Measurements from ENCODE around the gene PARL. TPM values are rescaled to one million over a fixed set of nuclear protein-coding genes. Genes with fewer than 3 reads are reported as not detected.

The PARL gene
- total RNA-seq, 1 experiment from 2014 or later, result 69.7 TPM

DNA sequence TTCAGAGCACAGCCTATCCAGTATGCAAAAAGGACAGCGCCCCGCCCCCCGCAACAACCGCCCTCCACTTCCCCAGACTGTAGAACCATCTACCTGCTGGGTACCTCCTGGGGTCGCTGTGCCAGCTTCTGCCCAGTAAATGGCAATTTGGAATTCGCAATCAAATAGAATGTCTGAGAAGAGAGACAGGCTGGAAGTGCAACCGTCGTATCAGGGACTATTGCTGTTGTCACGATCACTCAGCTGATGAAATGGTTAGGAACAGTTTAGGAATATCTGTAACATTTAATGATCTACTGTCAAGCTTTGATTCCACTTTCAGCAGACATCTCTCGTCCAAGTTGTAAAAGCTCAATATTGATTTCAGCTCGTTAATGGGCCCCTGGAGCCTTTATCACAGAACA, 13.3 kb upstream of the PARL start:
- no peak for TF ChIP-seq SIN3A (IDR thresholded peaks at IDR 0.05; ENCODE audit: low read depth)
- TF ChIP-seq, protein P1, sequence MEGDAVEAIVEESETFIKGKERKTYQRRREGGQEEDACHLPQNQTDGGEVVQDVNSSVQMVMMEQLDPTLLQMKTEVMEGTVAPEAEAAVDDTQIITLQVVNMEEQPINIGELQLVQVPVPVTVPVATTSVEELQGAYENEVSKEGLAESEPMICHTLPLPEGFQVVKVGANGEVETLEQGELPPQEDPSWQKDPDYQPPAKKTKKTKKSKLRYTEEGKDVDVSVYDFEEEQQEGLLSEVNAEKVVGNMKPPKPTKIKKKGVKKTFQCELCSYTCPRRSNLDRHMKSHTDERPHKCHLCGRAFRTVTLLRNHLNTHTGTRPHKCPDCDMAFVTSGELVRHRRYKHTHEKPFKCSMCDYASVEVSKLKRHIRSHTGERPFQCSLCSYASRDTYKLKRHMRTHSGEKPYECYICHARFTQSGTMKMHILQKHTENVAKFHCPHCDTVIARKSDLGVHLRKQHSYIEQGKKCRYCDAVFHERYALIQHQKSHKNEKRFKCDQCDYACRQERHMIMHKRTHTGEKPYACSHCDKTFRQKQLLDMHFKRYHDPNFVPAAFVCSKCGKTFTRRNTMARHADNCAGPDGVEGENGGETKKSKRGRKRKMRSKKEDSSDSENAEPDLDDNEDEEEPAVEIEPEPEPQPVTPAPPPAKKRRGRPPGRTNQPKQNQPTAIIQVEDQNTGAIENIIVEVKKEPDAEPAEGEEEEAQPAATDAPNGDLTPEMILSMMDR (IDR thresholded peaks at IDR 0.05 in 2 of 3, conservative IDR thresholded peaks at IDR 0.05 in 1 of 3; ENCODE audit: borderline replicate concordance in 1 of 3, insufficient read depth in 1 of 3, low read depth in 2 of 3, low read length in 2 of 3), result peak in 1 of 3 experiments; percentile 27; a peak in 3 of 6 replicates
- ChIA-PET POLR2A (no interaction called here), RAD21 (ENCODE audit: low non-redundant PET in 1 of 2, low total read pairs in 2 of 2, uncharacterized antibody in 2 of 2, unreplicated experiment in 2 of 2) (no interaction called here), CTCF (interaction anchor here (1.2 to 3.3 kb wide), 3 partner anchors 23 to 391 kb away, joined by 3 to 21 read pairs (median 15); no protein-coding TSS in a partner anchor)
- Histone ChIP-seq H3K27me3 (ENCODE audit: insufficient read depth, low read length) (no peaks in the 10 kb centered on the region), H3K4me1 (ENCODE audit: control insufficient read depth in 1 of 2, insufficient read depth in 2 of 2, low read length in 2 of 2) (no peaks in the 10 kb centered on the region), H3K36me3 (ENCODE audit: control insufficient read depth in 1 of 2, insufficient read depth in 2 of 2, low read length in 2 of 2) (no peaks in the 10 kb centered on the region), H3K27ac (ENCODE audit: low read depth, low read length) (no peak overlapping the region), H4K20me1 (ENCODE audit: insufficient read depth) (no peaks in the 10 kb centered on the region), H3K9me2 (ENCODE audit: insufficient read depth) (no peaks in the 10 kb centered on the region), H3K4me3 (replicated peaks in 1 of 2; ENCODE audit: low read depth in 1 of 2, low read length in 2 of 2) (no peak overlapping the region), H3K9me3 (ENCODE audit: control insufficient read depth in 1 of 2, insufficient read depth in 1 of 2, low read depth in 1 of 2, low read length in 2 of 2) (no peaks in the 10 kb centered on the region; a peak in 1 of 4 replicates), H2AFZ (ENCODE audit: low read depth, low read length, poor library complexity, severe bottlenecking) (no peak overlapping the region), H3K9ac (ENCODE audit: low read length) (no peak overlapping the region), H3K79me2 (ENCODE audit: insufficient read depth, low read length) (no peaks in the 10 kb centered on the region), H3K4me2 (ENCODE audit: low read length) (no peak overlapping the region)
- DNase-seq (ENCODE audit: low read depth, low spot score) (no peak), ATAC-seq (no peak)
- no TSS peak for BruUV-seq (replicated peaks)
- intact Hi-C loops (cut with micrococcal nuclease), result loop anchor here (5.0 kb wide), 2 partner anchors 234 to 644 kb away; no protein-coding TSS in a partner anchor

- no peak overlapping the region for H2AFZ ChIP-seq (ENCODE audit: low read depth, low read length, poor library complexity, severe bottlenecking)
- no peak overlapping the region for H3K4me3 ChIP-seq (replicated peaks in 1 of 2; ENCODE audit: low read depth in 1 of 2, low read length in 2 of 2)
- DNase-seq (ENCODE audit: low read depth, low spot score), result no peak
- no peak overlapping the region for H3K27ac ChIP-seq (ENCODE audit: low read depth, low read length)
- H3K4me2 ChIP-seq (ENCODE audit: low read length), result no peak overlapping the region
- BruUV-seq (replicated peaks), result no TSS peak
- RAD21 ChIA-PET (ENCODE audit: low non-redundant PET in 1 of 2, low total read pairs in 2 of 2, uncharacterized antibody in 2 of 2, unreplicated experiment in 2 of 2), result no interaction called here
- no peaks in the 10 kb centered on the region for H4K20me1 ChIP-seq (ENCODE audit: insufficient read depth)
- no peak overlapping the region for H3K9ac ChIP-seq (ENCODE audit: low read length)
- H3K36me3 ChIP-seq (ENCODE audit: control insufficient read depth in 1 of 2, insufficient read depth in 2 of 2, low read length in 2 of 2), result no peaks in the 10 kb centered on the region
- CTCF ChIA-PET, result interaction anchor here (0.7 to 3.3 kb wide), 5 partner anchors 23 to 392 kb away, joined by 3 to 21 read pairs (median 6); partner anchors contain the start of gene EIF2B5
- no peak for ATAC-seq
- no peaks in the 10 kb centered on the region for H3K79me2 ChIP-seq (ENCODE audit: insufficient read depth, low read length)
- no peaks in the 10 kb centered on the region for H3K4me1 ChIP-seq (ENCODE audit: control insufficient read depth in 1 of 2, insufficient read depth in 2 of 2, low read length in 2 of 2)
- POLR2A ChIA-PET, result no interaction called here
- H3K27me3 ChIP-seq (ENCODE audit: insufficient read depth, low read length), result no peaks in the 10 kb centered on the region
- no peaks in the 10 kb centered on the region; a peak in 1 of 4 replicates for H3K9me3 ChIP-seq (ENCODE audit: control insufficient read depth in 1 of 2, insufficient read depth in 1 of 2, low read depth in 1 of 2, low read length in 2 of 2)
- intact Hi-C loops (cut with micrococcal nuclease), result loop anchor here (5.0 kb wide), 2 partner anchors 235 to 645 kb away; no protein-coding TSS in a partner anchor
- H3K9me2 ChIP-seq (ENCODE audit: insufficient read depth), result no peaks in the 10 kb centered on the region
- TF ChIP-seq CEBPB (IDR thresholded peaks at IDR 0.05; ENCODE audit: low read depth) (no peak), ZFX (IDR thresholded peaks at IDR 0.05) (no peak), FOSL1 (IDR thresholded peaks at IDR 0.05; ENCODE audit: low read depth) (no peak), JUND (IDR thresholded peaks at IDR 0.05) (no peak), SIN3A (IDR thresholded peaks at IDR 0.05; ENCODE audit: low read depth) (no peak), RAD21 (IDR thresholded peaks at IDR 0.05; ENCODE audit: low read depth) (no peak), MAX (IDR thresholded peaks at IDR 0.05) (no peak), TCF7L2 (IDR thresholded peaks at IDR 0.05; ENCODE audit: borderline replicate concordance, extremely low read depth, insufficient read depth, insufficient read length) (no peak), POLR2A (IDR thresholded peaks at IDR 0.05; ENCODE audit: borderline replicate concordance, extremely low read depth, insufficient read depth, insufficient read length) (no peak), EZH2 (IDR thresholded peaks at IDR 0.05) (no peak), ZNF274 (IDR thresholded peaks at IDR 0.05; ENCODE audit: low read depth, low read length) (no peak), POLR2AphosphoS5 (IDR thresholded peaks at IDR 0.05; ENCODE audit: low read depth, low read length) (no peak), ELF1 (IDR thresholded peaks at IDR 0.05; ENCODE audit: borderline replicate concordance, low read depth) (no peak)
- TF ChIP-seq, protein P2, sequence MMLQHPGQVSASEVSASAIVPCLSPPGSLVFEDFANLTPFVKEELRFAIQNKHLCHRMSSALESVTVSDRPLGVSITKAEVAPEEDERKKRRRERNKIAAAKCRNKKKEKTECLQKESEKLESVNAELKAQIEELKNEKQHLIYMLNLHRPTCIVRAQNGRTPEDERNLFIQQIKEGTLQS (IDR thresholded peaks at IDR 0.05), result no peak
- TF ChIP-seq, protein P1 (IDR thresholded peaks at IDR 0.05 in 2 of 3, conservative IDR thresholded peaks at IDR 0.05 in 1 of 3; ENCODE audit: borderline replicate concordance in 1 of 3, insufficient read depth in 1 of 3, low read depth in 2 of 3, low read length in 2 of 3), result no peak
These were observed 12.9 kb upstream of the PARL start for GRCh38 chr3:183897606-183898005.

All from HCT116 (cell line).